Activated CD4-positive, alpha-beta T cell treated with anti-CD3 and anti-CD28 coated beads, Interleukin-2, Interleukin-4, amounts not matched to agents 100 ng/mL and 50 ng/mL, durations not matched to agents 16 hours and 8 hours (primary cell): ENCODE measurements around the gene NR2F1-AS1.
"Not testable (repeated sequence)": the region's sequence is repeated elsewhere in the genome, so short reads cannot be mapped to it uniquely, and the experiment has no call there.

Source experiments
- DNase-seq: peaks from one replicate; pipeline ENCODE4 v3.0.0-alpha.2; 2020; ENCODE audit warnings: low spot score

NR2F1-AS1 gene

GRCh38 chr5:93576994-93577853 lies 3.8 kb downstream of the NR2F1-AS1 start:
- DNase-seq, result no peak

DNA sequence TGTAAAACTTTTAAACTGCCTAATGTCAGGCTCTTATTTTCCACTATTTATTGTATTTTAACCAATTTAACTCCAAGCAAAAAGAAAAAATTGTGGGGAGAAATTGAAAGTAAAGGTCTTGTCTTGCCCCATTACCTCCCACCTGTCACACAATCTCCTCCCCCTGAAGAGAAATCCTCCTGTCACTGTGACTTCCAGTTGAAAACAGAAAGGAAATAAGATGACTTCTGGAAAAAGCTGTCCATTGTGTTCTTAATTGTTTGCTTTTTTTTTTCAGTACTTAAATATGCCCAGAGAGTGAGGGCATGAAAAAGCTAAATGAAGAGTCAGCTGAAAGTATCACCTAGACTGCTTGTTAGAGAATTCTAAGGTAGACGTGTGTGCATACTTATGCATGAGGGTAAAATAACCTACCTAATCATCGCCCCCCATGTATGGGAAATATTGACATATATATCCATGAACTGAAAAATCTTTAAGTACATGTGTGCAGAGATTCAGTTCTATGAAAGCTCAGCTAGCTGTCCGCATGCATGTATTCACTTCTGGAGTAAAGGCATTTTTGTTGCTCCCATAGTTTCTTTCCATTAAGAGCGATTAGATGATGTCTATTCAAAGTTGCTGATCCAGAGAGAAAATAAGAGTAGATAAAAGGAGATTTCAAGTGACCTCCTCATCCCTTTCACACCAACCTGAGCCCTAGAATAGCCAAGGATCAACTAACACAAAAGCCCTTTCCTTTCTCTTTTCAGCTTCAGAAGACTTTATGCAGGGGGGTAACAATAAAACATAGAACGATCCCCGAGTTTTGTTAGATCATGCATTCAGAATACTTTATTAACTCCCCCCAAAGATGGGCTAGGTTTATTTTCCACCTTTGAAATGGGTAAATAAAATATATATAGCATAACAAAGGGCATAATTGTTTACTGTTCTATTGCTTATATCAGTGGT lies 5.3 kb downstream of the NR2F1-AS1 start:
- no peak for DNase-seq

DNA sequence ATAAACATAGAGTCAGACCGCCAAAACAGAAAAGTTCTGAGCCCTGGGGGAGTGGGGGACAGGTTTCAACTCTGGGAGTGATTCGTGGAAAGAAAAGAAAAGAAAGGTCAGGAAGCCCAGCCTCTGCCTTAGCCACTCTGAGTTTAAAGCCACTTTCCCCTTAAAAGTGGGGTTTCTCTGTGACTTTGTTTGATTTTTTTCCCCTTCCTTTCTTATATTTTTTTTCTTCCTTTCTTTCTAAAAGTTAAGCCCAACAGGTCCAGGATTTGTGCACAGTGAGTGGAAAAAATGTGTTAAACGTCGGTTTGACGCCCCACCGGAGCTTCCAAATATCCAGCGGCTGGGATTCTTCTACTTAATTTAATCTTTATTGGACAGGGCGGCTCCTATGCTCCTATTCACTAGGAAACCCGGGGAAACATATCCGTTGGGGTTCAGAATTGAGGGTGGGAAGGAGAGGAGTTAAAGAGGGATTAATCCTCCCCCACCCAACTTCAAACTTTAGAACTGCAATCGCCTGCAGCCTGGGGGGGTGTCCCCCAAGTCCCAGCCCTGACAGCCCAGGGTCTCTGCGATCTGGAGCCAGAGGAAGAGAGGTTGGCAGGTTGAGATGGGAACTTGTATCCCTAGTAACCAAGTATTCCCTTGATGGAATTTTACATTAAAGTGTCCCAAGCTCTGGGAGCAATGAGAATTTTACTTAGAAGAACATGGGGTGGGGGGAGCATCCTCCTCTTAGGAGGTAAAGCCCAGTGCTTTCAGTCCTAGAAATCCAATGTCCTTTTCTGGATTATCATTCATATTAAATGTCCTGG lies 6.3 kb downstream of the NR2F1-AS1 start:
- no peak for DNase-seq

GRCh38 chr5:93573354-93574351 lies 7.4 kb downstream of the NR2F1-AS1 start:
- no peak for DNase-seq

DNA sequence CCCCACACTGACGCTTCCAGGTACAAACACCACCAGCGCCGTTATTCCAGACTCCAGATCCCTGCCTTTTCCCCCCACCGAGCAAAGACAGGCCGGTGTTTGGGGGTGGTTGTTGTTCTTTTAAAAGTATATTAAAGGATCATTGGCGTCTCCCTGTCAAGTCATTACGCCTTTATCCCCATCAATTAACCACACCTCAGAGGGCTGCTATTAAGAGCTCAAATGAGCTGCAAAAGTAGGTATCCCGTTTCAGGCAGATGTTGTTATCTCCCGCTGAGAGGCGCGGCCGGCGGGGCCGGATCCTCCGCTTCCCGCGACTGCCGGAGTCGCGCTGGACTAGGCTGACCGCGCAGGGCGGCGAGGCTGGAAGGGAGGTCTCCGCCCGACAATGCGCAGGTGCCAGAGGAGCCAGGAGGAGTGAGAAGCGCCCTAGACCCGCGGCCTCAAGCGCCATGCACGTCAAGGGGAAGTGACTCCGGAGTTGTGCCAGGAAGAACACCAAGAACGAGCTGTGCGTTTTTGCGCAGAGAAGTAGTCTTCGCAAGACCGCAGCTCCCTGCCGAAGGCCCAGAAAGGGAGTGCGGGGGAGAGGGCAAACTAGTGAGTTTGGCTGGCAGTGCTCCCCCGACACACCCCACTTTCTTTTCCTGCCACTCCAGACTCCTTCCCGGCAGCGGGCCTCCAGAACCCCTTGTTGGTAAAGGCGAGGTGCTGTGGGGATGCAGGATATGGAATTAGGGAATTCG lies 8.2 kb downstream of the NR2F1-AS1 start:
- no peak for DNase-seq

GRCh38 chr5:93572101-93572607 lies 8.9 kb downstream of the NR2F1-AS1 start:
- DNase-seq, result no peak

GRCh38 chr5:93571114-93571949 lies 9.7 kb downstream of the NR2F1-AS1 start:
- no peak for DNase-seq

DNA sequence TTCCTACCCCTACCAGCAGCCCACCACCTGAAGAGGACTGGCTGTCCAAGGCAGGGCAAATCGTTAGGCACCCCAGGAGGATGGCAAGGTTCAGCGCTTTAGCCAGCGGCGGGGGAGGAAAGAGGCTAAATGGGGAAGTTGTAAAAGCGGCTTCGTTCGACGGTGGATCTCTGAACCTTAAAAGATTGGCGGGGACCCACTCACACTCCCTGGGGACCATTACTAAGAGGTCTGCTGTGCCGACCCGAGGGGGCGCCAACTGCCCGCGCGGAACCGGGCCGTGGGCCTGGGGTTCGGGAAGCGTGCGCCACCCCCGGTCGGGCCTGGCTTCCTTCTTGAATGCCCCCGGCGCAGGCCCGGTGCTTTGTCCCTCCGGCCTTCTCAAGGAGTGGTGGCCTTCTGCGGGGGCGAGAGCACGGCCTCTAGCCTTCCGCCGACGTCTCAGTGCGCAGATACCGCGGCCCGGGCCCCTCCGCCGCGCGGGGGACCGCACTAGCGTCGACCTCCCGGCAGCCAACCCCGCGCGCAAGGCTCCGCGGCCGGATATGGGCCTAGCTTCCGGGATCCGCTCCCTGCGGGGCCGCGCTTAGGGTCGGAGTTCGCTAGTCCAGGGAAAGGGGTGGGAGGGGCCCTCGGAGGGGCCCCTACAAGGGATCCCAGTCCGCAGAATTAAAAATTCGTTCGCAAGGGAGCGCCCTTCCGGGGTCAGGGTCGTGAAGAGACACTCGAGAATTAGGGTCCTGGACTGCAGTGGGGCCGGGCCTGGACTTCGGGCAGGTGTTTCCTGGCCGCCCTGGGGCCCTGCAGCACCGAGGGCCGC lies 10.5 kb downstream of the NR2F1-AS1 start:
- DNase-seq, result no peak

GRCh38 chr5:93569300-93570160 lies 11.5 kb downstream of the NR2F1-AS1 start:
- DNase-seq, result no peak

GRCh38 chr5:93567424-93567823 lies 13.6 kb downstream of the NR2F1-AS1 start:
- no peak for DNase-seq

GRCh38 chr5:93566091-93566490 lies 14.9 kb downstream of the NR2F1-AS1 start:
- DNase-seq, result no peak

GRCh38 chr5:93557021-93557604 lies 23.9 kb downstream of the NR2F1-AS1 start:
- DNase-seq, result no peak

DNA sequence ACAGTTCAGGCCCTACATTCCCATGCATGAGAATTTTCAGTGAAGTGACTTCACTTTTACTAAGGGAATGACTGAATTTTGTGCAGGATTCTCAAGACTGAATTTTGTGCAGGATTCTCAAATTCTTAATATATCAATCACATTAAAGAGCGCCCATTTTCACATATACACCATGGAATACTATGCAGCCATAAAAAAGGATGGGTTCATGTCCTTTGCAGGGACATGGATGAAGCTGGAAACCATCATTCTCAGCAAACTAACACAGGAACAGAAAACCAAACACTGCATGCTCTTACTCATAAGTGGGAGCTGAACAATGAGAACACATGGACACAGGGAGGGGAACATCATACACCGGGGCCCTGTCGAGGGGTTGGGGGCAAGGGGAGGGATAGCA lies 31.4 kb downstream of the NR2F1-AS1 start:
- not testable (repeated sequence) for DNase-seq

GRCh38 chr5:93545872-93546271 lies 35.1 kb downstream of the NR2F1-AS1 start:
- DNase-seq, result no peak

- DNase-seq, result no peak
These were observed 48.6 kb downstream of the NR2F1-AS1 start for GRCh38 chr5:93532370-93532769.

- not testable (repeated sequence) for DNase-seq
These were observed 59.2 kb downstream of the NR2F1-AS1 start for GRCh38 chr5:93521815-93522214.

DNA sequence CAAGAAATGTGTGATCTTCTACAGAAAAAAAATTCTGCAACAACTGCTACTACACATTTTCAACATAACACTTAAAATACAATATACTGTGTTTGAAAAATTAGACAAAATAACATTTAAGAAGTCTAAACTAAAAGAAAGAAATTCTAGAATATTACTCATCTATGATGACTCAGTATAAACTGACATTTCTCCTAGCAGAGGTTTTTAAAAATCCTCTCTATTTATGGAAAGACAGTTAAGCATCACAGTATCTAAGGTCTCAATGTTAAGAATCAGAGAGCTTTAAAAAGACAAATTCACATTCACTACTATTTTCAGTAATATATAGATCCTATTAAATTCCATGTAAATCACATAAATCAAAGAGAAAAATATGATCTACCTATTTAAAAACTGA lies 61.3 kb downstream of the NR2F1-AS1 start:
- no peak for DNase-seq
